SK-N-SH treated with all-trans-retinoic acid at 6 μM for 48 hours (cell line): ENCODE measurements around the gene PPL.

Experiments used
- BACH2 ChIP-seq: fragments of 250-450 bp; sonication (Bioruptor Pico); IDR thresholded peaks from 2 replicates; pipeline ENCODE4 v1.9.0; 2021; ENCODE audit warnings: mild to moderate bottlenecking, borderline replicate concordance
- CREB5 ChIP-seq: fragments of 250-450 bp; sonication (Bioruptor Pico); IDR thresholded peaks from 2 replicates; pipeline ENCODE4 v1.5.1; 2020; ENCODE audit warnings: low read depth, mild to moderate bottlenecking, moderate library complexity
- CSRNP3 ChIP-seq: fragments of 250-450 bp; sonication (Bioruptor Pico); IDR thresholded peaks from 2 replicates; pipeline ENCODE4 v1.5.1; 2021; ENCODE audit warnings: mild to moderate bottlenecking, moderate library complexity
- GLIS3 ChIP-seq: fragments of 250-450 bp; sonication (Bioruptor Pico); IDR thresholded peaks from 2 replicates; pipeline ENCODE4 v1.5.0; 2020; ENCODE audit warnings: mild to moderate bottlenecking, moderate library complexity
- ISL1 ChIP-seq: fragments of 250-450 bp; sonication (Bioruptor Pico); IDR thresholded peaks from 2 replicates; pipeline ENCODE4 v2.1.2; 2022; ENCODE audit warnings: mild to moderate bottlenecking, moderate library complexity
- PATZ1 ChIP-seq: fragments of 250-450 bp; sonication (Bioruptor Pico); IDR thresholded peaks from 2 replicates; pipeline ENCODE4 v1.8.0; 2020; ENCODE audit warnings: mild to moderate bottlenecking, moderate library complexity, borderline replicate concordance
- POU6F1 ChIP-seq: fragments of 250-450 bp; sonication (Bioruptor Pico); IDR thresholded peaks from 2 replicates; pipeline ENCODE4 v1.8.0; 2021; ENCODE audit warnings: low read depth, mild to moderate bottlenecking, moderate library complexity, borderline replicate concordance
- PPARA ChIP-seq: fragments of 250-450 bp; sonication (Bioruptor Pico); IDR thresholded peaks from 2 replicates; pipeline ENCODE4 v1.5.0; 2020; ENCODE audit warnings: mild to moderate bottlenecking, borderline replicate concordance
- RARB ChIP-seq: fragments of 250-450 bp; sonication (Bioruptor Pico); IDR thresholded peaks from 2 replicates; pipeline ENCODE4 v1.8.0; 2021; ENCODE audit warnings: mild to moderate bottlenecking, moderate library complexity
- ZFP30 ChIP-seq: fragments of 450-650 bp; formaldehyde crosslinking; IDR thresholded peaks from 2 replicates; pipeline ENCODE4 v1.5.0; 2022; ENCODE audit warnings: mild to moderate bottlenecking, moderate library complexity
- ZNF8 ChIP-seq: fragments of 450-650 bp; formaldehyde crosslinking; IDR thresholded peaks from 2 replicates; pipeline ENCODE4 v1.5.0; 2020; ENCODE audit warnings: mild to moderate bottlenecking, moderate library complexity

GRCh38 chr16:4892361-4893102 is 44.4 kb downstream of the PPL start:
- TF ChIP-seq POU6F1 (CRISPR knock-in tag): no peak
- no peak for TF ChIP-seq ZFP30 (CRISPR knock-in tag)
- TF ChIP-seq PATZ1 (CRISPR knock-in tag): no peak
- no peak for TF ChIP-seq GLIS3
- TF ChIP-seq CREB5 (CRISPR knock-in tag): no peak
- TF ChIP-seq ZNF8 (CRISPR knock-in tag): no peak
- TF ChIP-seq ISL1 (CRISPR knock-in tag): no peak
- no peak for TF ChIP-seq CSRNP3 (CRISPR knock-in tag)
- TF ChIP-seq RARB: no peak
- no peak for TF ChIP-seq BACH2 (CRISPR knock-in tag)
- no peak for TF ChIP-seq PPARA
